ENCODE data around the gene SHROOM1.

SHROOM1 gene

GRCh38 chr5:132836852-132837251 lies 6.4 kb upstream of the SHROOM1 start:
- H3K4me1 ChIP-seq (ENCODE audit: control insufficient read depth, insufficient read depth, low read length), result no peaks in the 10 kb centered on the region
- H3K27me3 ChIP-seq (ENCODE audit: control insufficient read depth, insufficient read depth, low read length, poor library complexity, severe bottlenecking), result peaks cover 16% of the 10 kb centered on the region
- WGBS, 2 experiments, result 93 to 100% methylated on average over 1 of the region's 1 CpG
- no peaks in the 10 kb centered on the region for H3K9me3 ChIP-seq (ENCODE audit: control insufficient read depth, low read length)
- H3K4me3 ChIP-seq (ENCODE audit: insufficient read depth, low read depth, low read length), result no peak overlapping the region
- H3K36me3 ChIP-seq (ENCODE audit: control insufficient read depth, insufficient read depth, low read length), result no peaks in the 10 kb centered on the region
- no peak overlapping the region for H3K27ac ChIP-seq (ENCODE audit: insufficient read depth, low read depth, low read length, poor library complexity, severe bottlenecking)

GRCh38 chr5:132834057-132834456 lies 3.6 kb upstream of the SHROOM1 start:
- H3K36me3 ChIP-seq (ENCODE audit: control insufficient read depth, insufficient read depth, low read length), result no peaks in the 10 kb centered on the region
- no peak overlapping the region for H3K27ac ChIP-seq (ENCODE audit: insufficient read depth, low read depth, low read length, poor library complexity, severe bottlenecking)
- no peak overlapping the region for H3K4me3 ChIP-seq (ENCODE audit: insufficient read depth, low read depth, low read length)
- no peaks in the 10 kb centered on the region for H3K4me1 ChIP-seq (ENCODE audit: control insufficient read depth, insufficient read depth, low read length)
- WGBS, 2 experiments, result 93% methylated on average over 3 of the region's 3 CpGs
- H3K27me3 ChIP-seq (ENCODE audit: control insufficient read depth, insufficient read depth, low read length, poor library complexity, severe bottlenecking), result peaks cover 44% of the 10 kb centered on the region
- no peaks in the 10 kb centered on the region for H3K9me3 ChIP-seq (ENCODE audit: control insufficient read depth, low read length)

- 88 to 93% methylated on average over 5 of the region's 5 CpGs for WGBS, 2 experiments
- peaks cover 59% of the 10 kb centered on the region for H3K27me3 ChIP-seq (ENCODE audit: control insufficient read depth, insufficient read depth, low read length, poor library complexity, severe bottlenecking)
- H3K36me3 ChIP-seq (ENCODE audit: control insufficient read depth, insufficient read depth, low read length), result no peaks in the 10 kb centered on the region
- H3K27ac ChIP-seq (ENCODE audit: insufficient read depth, low read depth, low read length, poor library complexity, severe bottlenecking), result no peak overlapping the region
- no peaks in the 10 kb centered on the region for H3K9me3 ChIP-seq (ENCODE audit: control insufficient read depth, low read length)
- H3K4me1 ChIP-seq (ENCODE audit: control insufficient read depth, insufficient read depth, low read length), result no peaks in the 10 kb centered on the region
- no peak overlapping the region for H3K4me3 ChIP-seq (ENCODE audit: insufficient read depth, low read depth, low read length)
Observed at GRCh38 chr5:132832612-132833011, 2.2 kb upstream of the SHROOM1 start.

- WGBS, 2 experiments, result 82 to 84% methylated on average over 15 of the region's 15 CpGs
- no peak overlapping the region for H3K27ac ChIP-seq (ENCODE audit: insufficient read depth, low read depth, low read length, poor library complexity, severe bottlenecking)
- H3K36me3 ChIP-seq (ENCODE audit: control insufficient read depth, insufficient read depth, low read length), result no peaks in the 10 kb centered on the region
- H3K27me3 ChIP-seq (ENCODE audit: control insufficient read depth, insufficient read depth, low read length, poor library complexity, severe bottlenecking), result peaks cover 72% of the 10 kb centered on the region
- H3K9me3 ChIP-seq (ENCODE audit: control insufficient read depth, low read length), result no peaks in the 10 kb centered on the region
- no peak overlapping the region for H3K4me3 ChIP-seq (ENCODE audit: insufficient read depth, low read depth, low read length)
- no peaks in the 10 kb centered on the region for H3K4me1 ChIP-seq (ENCODE audit: control insufficient read depth, insufficient read depth, low read length)
Observed at GRCh38 chr5:132831095-132831860, 831 bp upstream of the SHROOM1 start.

- peaks cover 86% of the 10 kb centered on the region for H3K27me3 ChIP-seq (ENCODE audit: control insufficient read depth, insufficient read depth, low read length, poor library complexity, severe bottlenecking)
- H3K4me1 ChIP-seq (ENCODE audit: control insufficient read depth, insufficient read depth, low read length), result no peaks in the 10 kb centered on the region
- H3K9me3 ChIP-seq (ENCODE audit: control insufficient read depth, low read length), result no peaks in the 10 kb centered on the region
- H3K36me3 ChIP-seq (ENCODE audit: control insufficient read depth, insufficient read depth, low read length), result no peaks in the 10 kb centered on the region
- H3K4me3 ChIP-seq (ENCODE audit: insufficient read depth, low read depth, low read length), result peak overlapping the region; percentile 43
- no peak overlapping the region for H3K27ac ChIP-seq (ENCODE audit: insufficient read depth, low read depth, low read length, poor library complexity, severe bottlenecking)
- WGBS, 2 experiments, result 9% methylated on average over 75 of the region's 75 CpGs
Observed at GRCh38 chr5:132829742-132830435, 558 bp downstream of the SHROOM1 start.

GRCh38 chr5:132828846-132829494 lies 1.5 kb downstream of the SHROOM1 start:
- H3K27ac ChIP-seq (ENCODE audit: insufficient read depth, low read depth, low read length, poor library complexity, severe bottlenecking), result no peak overlapping the region
- no peaks in the 10 kb centered on the region for H3K36me3 ChIP-seq (ENCODE audit: control insufficient read depth, insufficient read depth, low read length)
- WGBS, 2 experiments, result 84 to 91% methylated on average over 4 of the region's 4 CpGs
- no peak overlapping the region for H3K4me3 ChIP-seq (ENCODE audit: insufficient read depth, low read depth, low read length)
- H3K9me3 ChIP-seq (ENCODE audit: control insufficient read depth, low read length), result no peaks in the 10 kb centered on the region
- no peaks in the 10 kb centered on the region for H3K4me1 ChIP-seq (ENCODE audit: control insufficient read depth, insufficient read depth, low read length)
- H3K27me3 ChIP-seq (ENCODE audit: control insufficient read depth, insufficient read depth, low read length, poor library complexity, severe bottlenecking), result peaks cover 95% of the 10 kb centered on the region

- no peak overlapping the region for H3K27ac ChIP-seq (ENCODE audit: insufficient read depth, low read depth, low read length, poor library complexity, severe bottlenecking)
- peaks cover 99% of the 10 kb centered on the region for H3K27me3 ChIP-seq (ENCODE audit: control insufficient read depth, insufficient read depth, low read length, poor library complexity, severe bottlenecking)
- no peaks in the 10 kb centered on the region for H3K9me3 ChIP-seq (ENCODE audit: control insufficient read depth, low read length)
- no peaks in the 10 kb centered on the region for H3K36me3 ChIP-seq (ENCODE audit: control insufficient read depth, insufficient read depth, low read length)
- WGBS, 2 experiments, result 87 to 89% methylated on average over 4 of the region's 4 CpGs
- no peaks in the 10 kb centered on the region for H3K4me1 ChIP-seq (ENCODE audit: control insufficient read depth, insufficient read depth, low read length)
- H3K4me3 ChIP-seq (ENCODE audit: insufficient read depth, low read depth, low read length), result no peak overlapping the region
Observed at GRCh38 chr5:132827943-132828673, 2.3 kb downstream of the SHROOM1 start.

- Histone ChIP-seq H3K27ac (ENCODE audit: insufficient read depth, low read depth, low read length, poor library complexity, severe bottlenecking) (no peak overlapping the region), H3K36me3 (ENCODE audit: control insufficient read depth, insufficient read depth, low read length) (no peaks in the 10 kb centered on the region), H3K27me3 (ENCODE audit: control insufficient read depth, insufficient read depth, low read length, poor library complexity, severe bottlenecking) (peaks cover 100% of the 10 kb centered on the region), H3K9me3 (ENCODE audit: control insufficient read depth, low read length) (no peaks in the 10 kb centered on the region), H3K4me3 (ENCODE audit: insufficient read depth, low read depth, low read length) (no peak overlapping the region), H3K4me1 (ENCODE audit: control insufficient read depth, insufficient read depth, low read length) (no peaks in the 10 kb centered on the region)
- WGBS, 2 experiments, result 68 to 76% methylated on average over 6 of the region's 6 CpGs
Observed at GRCh38 chr5:132826424-132827082, 3.9 kb downstream of the SHROOM1 start.

- Histone ChIP-seq H3K36me3 (ENCODE audit: control insufficient read depth, insufficient read depth, low read length) (no peaks in the 10 kb centered on the region), H3K4me1 (ENCODE audit: control insufficient read depth, insufficient read depth, low read length) (no peaks in the 10 kb centered on the region), H3K27me3 (ENCODE audit: control insufficient read depth, insufficient read depth, low read length, poor library complexity, severe bottlenecking) (peaks cover 100% of the 10 kb centered on the region), H3K27ac (ENCODE audit: insufficient read depth, low read depth, low read length, poor library complexity, severe bottlenecking) (no peak overlapping the region), H3K9me3 (ENCODE audit: control insufficient read depth, low read length) (no peaks in the 10 kb centered on the region), H3K4me3 (ENCODE audit: insufficient read depth, low read depth, low read length) (peak overlapping the region; percentile 26)
- 11 to 12% methylated on average over 43 of the region's 43 CpGs for WGBS, 2 experiments
Observed at GRCh38 chr5:132825834-132826391, 4.5 kb downstream of the SHROOM1 start.
